ENCODE results near the gene SELENOI. TPM values are rescaled to one million over a fixed set of nuclear protein-coding genes. Genes with fewer than 3 reads are reported as not detected.

Gene SELENOI
- total RNA-seq, 1 experiment from 2014 or later = 4.8 TPM

GRCh38 chr2:26376799-26377198, 30.9 kb downstream of the SELENOI start:
- H3K27me3 ChIP-seq = no peaks in the 10 kb centered on the region
- no peak overlapping the region for H3K4me3 ChIP-seq
- peaks cover 30% of the 10 kb centered on the region for H3K36me3 ChIP-seq
- no peaks in the 10 kb centered on the region for H3K9me3 ChIP-seq
- DNase-seq = no peak

DNA sequence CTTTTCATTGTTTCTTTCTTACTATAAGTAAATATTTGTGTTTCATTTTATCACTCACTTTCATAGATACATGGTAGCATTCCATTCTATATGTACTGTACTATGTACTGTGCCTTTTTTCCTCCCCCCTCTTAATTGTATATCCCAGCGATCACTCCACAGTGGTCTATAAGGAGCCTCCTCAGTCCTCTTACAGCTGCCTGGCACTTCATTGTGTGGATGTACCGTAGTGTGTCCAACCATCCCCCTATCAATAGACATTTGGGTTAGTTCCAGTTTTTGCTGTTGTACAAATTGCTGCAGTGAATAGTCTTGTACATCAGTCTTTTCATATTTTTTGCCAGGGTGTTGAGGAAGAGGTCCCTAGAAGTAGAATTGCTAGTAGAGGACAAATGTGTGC, 34.3 kb downstream of the SELENOI start:
- no peaks in the 10 kb centered on the region for H3K27me3 ChIP-seq
- DNase-seq = no peak
- H3K9me3 ChIP-seq = no peaks in the 10 kb centered on the region
- H3K36me3 ChIP-seq = peaks cover 13% of the 10 kb centered on the region
- no peak overlapping the region for H3K4me3 ChIP-seq

GRCh38 chr2:26382564-26382963, 36.6 kb downstream of the SELENOI start:
- H3K4me3 ChIP-seq = no peak overlapping the region
- no peak for DNase-seq
- peaks cover 6% of the 10 kb centered on the region for H3K36me3 ChIP-seq
- no peaks in the 10 kb centered on the region for H3K27me3 ChIP-seq
- H3K9me3 ChIP-seq = no peaks in the 10 kb centered on the region

DNA sequence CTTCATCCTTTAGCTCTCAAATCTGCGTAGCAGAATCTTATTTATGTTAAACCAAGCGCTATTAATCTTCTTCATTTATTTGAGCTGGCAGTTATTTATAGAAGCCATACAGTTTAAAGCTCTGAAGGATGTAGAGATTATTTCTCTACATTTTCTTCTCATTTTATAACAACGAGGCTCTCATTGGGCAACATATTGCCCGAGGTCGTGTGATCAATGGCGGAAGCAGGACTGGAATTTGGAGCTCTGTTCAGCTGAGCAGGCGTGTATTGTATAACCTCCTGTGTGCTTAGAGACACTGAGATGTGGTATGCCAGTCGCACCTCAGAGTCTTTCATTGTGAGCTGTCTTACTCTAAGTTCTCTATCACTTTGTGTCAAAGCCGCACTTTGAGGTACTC, 38.2 kb downstream of the SELENOI start:
- peaks cover 12% of the 10 kb centered on the region for H3K36me3 ChIP-seq
- H3K27me3 ChIP-seq = no peaks in the 10 kb centered on the region
- no peak for DNase-seq
- no peak overlapping the region for H3K4me3 ChIP-seq
- no peaks in the 10 kb centered on the region for H3K9me3 ChIP-seq

DNA sequence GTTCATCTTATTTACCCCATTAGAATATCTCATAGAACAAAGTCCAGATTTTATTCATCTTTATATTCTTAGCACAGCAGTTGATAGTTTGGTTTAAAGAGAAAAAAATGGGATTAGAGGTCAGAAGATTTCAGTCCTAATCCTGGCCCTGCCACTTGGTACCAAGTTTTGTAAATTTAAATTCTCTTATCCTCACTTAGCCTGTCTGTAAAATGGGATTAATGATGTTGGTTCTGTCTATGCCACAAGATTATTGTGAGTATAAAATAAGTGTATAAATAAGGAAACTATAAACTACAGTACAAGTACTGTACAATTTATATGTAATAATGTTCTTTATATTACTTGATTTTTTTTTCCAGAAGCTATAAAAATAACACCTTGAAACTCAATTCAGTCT, 38.7 kb downstream of the SELENOI start:
- DNase-seq = no peak
- Histone ChIP-seq H3K4me3 (no peak overlapping the region), H3K36me3 (peaks cover 12% of the 10 kb centered on the region)

DNA sequence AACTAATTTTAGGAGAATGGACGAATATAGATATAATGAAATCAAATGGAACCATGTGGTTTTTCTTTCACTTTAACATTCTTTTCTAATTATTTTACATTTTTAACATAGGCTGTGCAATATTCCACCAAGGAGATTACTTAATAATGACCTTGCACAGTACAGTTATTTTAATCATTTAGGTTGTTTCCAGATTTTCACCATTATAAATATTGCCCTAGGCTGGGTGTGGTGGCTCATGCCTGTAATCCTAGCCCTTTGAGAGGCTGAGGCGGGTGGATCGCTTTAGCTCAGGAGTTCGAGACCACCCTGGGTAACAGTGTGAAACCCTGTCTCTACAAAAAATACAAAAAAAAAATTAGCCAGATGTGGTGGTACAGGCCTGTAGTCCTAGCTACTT, 41.2 kb downstream of the SELENOI start:
- Histone ChIP-seq H3K27me3 (no peaks in the 10 kb centered on the region), H3K36me3 (peaks cover 9% of the 10 kb centered on the region; the same call in 1 of the 2 replicates), H3K9me3 (no peaks in the 10 kb centered on the region), H3K4me3 (no peak overlapping the region)
- no peak for DNase-seq

More for the DNA sequence above, 38.7 kb downstream of the SELENOI start:
- Histone ChIP-seq H3K9me3 (no peaks in the 10 kb centered on the region), H3K27me3 (no peaks in the 10 kb centered on the region)

DNA sequence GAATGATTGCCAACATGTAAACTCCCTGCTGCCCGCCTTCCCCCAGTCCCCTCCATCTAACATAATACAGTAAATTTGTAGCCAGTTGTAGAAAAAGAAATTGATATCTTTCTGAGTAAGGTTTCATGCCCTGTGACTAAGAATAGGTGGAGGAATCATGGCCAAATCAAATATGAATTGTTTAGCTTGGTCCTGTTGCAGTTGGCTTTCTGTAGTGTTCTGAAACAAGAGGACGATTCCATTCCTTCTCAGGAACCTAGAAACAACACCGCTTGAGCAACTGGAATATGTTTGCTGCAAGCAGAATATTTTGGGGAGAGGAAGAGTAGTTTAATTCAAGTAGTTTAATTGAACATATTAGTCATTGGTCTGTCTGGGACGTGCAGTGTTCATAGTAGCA, 48.8 kb downstream of the SELENOI start:
- Histone ChIP-seq H3K27me3 (no peaks in the 10 kb centered on the region), H3K9me3 (no peaks in the 10 kb centered on the region), H3K36me3 (peaks cover 5% of the 10 kb centered on the region), H3K4me3 (no peak overlapping the region)
- no peak for DNase-seq

DNA sequence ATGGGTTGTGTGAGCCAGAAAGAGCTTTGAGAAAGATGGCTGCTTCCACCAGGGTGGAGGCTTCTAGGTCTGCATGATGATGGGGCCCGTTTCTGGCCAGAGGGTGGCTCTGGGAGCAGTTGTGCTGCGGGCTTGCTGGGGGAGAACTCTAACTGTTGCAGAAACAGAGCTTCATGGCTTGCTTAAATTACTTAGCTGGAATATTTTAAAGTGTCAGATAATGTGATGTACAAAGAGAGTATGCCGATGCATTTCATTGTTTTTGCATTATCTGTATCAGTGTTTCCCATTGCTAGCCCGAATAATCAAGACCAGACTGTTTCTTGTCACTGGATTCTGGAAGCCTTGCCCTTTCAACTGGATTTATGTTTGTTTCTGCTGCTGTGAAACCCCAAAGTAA, 49.5 kb downstream of the SELENOI start:
- Histone ChIP-seq H3K27me3 (no peaks in the 10 kb centered on the region), H3K4me3 (no peak overlapping the region), H3K9me3 (no peaks in the 10 kb centered on the region), H3K36me3 (peaks cover 5% of the 10 kb centered on the region)
- no peak for DNase-seq

GRCh38 chr2:26396734-26397298, 50.9 kb downstream of the SELENOI start:
- no peak for DNase-seq
- H3K36me3 ChIP-seq = peaks cover 5% of the 10 kb centered on the region
- no peaks in the 10 kb centered on the region for H3K27me3 ChIP-seq
- no peaks in the 10 kb centered on the region for H3K9me3 ChIP-seq
- no peak overlapping the region for H3K4me3 ChIP-seq

DNA sequence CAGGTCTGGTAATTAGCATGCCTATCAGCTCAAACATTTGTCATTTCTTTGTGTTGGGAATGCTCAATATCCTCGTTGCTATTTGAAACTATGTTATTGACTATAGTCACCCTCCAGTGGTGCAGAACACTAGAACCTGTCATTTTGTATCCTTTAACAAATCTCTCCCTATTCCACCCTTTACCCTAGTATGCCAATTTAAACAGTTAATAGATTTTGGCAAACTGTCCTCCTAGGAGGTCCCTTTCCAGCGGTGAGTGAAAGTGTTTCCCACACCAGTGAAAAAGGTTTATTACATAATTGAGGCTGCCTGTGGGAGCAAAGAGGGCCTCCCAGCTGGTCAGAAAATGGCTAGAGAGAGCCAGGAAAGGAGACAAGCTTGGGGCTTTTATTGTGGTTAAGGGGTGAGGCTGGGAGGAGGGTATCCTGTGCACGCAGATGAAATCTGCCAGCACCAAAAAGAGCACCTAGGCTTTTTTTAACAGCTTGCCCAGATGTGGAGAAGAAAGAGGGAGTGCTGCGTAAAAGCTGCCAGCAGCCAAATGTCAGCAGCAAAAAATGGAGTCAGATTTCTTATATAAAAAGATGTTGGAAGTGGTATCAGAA, 53.9 kb downstream of the SELENOI start:
- Histone ChIP-seq H3K4me3 (no peak overlapping the region), H3K27me3 (no peaks in the 10 kb centered on the region), H3K9me3 (no peaks in the 10 kb centered on the region), H3K36me3 (peaks cover 3% of the 10 kb centered on the region)
- no peak for DNase-seq

DNA sequence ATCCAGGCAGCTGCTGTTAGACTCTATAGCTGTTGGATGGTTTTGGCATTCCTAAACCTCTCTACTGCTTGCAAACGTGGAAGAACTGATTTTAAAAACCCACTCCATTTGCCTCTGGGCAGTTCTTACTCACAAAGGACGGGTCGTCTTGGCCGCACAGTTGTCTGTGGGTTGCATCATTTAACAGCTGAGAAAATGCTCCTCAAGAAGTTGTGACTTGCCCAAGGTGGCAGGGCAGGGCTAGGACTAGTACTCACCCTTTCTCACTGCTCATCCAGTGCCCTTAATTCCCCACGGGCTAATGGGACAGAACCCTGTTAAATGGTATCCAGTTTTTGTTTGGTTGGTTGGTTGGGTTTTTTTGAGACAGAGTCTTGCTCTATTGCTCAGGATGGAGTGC, 54.8 kb downstream of the SELENOI start:
- H3K27me3 ChIP-seq = no peaks in the 10 kb centered on the region
- H3K9me3 ChIP-seq = no peaks in the 10 kb centered on the region
- H3K4me3 ChIP-seq = no peak overlapping the region
- DNase-seq = no peak
- H3K36me3 ChIP-seq = no peaks in the 10 kb centered on the region; the same call in 1 of the 2 replicates

- Histone ChIP-seq H3K4me3 (no peak within 1 kb of the TSS), H3K9me3 (no peaks in the 10 kb centered on the region), H3K36me3 (no peaks in the 10 kb centered on the region; the same call in 1 of the 2 replicates), H3K27me3 (no peaks in the 10 kb centered on the region)
- DNase-seq = no peak
Observed at GRCh38 chr2:26401739-26402541, 56.0 kb downstream of the SELENOI start, which contains the start of gene DRC1. DRC1 (plus strand) TSS chr2:26401920; CDS start chr2:26401990, 70 bp downstream.

DNA sequence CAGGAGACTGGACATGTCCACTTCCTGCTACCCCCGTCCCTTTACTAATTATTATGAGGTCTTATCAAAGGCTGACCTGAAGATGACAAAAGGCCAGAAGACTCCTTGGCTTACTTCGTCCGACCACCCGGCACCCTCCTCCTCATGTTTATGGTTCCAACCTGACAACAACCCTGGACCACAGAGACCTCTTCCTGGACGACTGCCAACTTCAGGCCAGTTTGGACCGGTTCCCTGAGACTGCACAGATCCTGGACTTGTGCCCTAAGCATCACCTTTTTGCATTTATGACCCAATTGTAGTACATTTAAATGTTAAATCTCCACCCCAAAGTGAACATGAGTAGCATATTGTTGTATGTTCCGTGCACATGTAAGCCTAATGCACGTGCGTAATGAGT, 61.6 kb downstream of the SELENOI start:
- H3K27me3 ChIP-seq = 0 out of 2 replicates have a peak, but pooled peaks cover 2% of the 10 kb centered on the region
- no peak for DNase-seq
- H3K36me3 ChIP-seq = no peaks in the 10 kb centered on the region
- no peaks in the 10 kb centered on the region for H3K9me3 ChIP-seq
- H3K4me3 ChIP-seq = no peak overlapping the region

DNA sequence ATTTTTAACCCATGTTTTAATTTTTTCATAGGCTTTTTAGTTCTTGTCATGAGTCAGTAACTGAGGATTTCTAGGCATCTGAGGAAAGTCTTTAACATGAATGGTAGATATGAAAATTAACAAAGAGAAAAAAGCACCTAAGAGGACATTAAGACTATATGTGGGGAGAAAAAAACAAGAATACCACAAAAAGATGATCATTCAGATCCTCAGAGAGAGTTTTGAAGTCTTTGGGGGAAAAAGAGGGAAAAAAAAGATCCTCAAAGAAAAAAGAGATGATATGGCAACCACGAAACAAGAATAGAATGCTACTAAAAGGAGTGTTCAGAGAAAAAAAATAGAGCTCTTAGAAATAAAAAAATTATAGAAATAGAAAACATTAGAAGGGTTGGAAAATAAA, 63.8 kb downstream of the SELENOI start:
- no peaks in the 10 kb centered on the region for H3K9me3 ChIP-seq
- H3K36me3 ChIP-seq = no peaks in the 10 kb centered on the region
- DNase-seq = no peak
- H3K27me3 ChIP-seq = 0 out of 2 replicates have a peak, but pooled peaks cover 2% of the 10 kb centered on the region
- no peak overlapping the region for H3K4me3 ChIP-seq

GRCh38 chr2:26410764-26411243, 64.9 kb downstream of the SELENOI start:
- H3K4me3 ChIP-seq = no peak overlapping the region
- H3K9me3 ChIP-seq = no peaks in the 10 kb centered on the region
- no peak for DNase-seq
- H3K27me3 ChIP-seq = 0 out of 2 replicates have a peak, but pooled peaks cover 2% of the 10 kb centered on the region
- no peaks in the 10 kb centered on the region for H3K36me3 ChIP-seq

- no peak overlapping the region for H3K4me3 ChIP-seq
- DNase-seq = no peak
- no peaks in the 10 kb centered on the region for H3K9me3 ChIP-seq
- H3K36me3 ChIP-seq = no peaks in the 10 kb centered on the region
- 0 out of 2 replicates have a peak, but pooled peaks cover 2% of the 10 kb centered on the region for H3K27me3 ChIP-seq
Observed at GRCh38 chr2:26411419-26411818, 65.5 kb downstream of the SELENOI start.

DNA sequence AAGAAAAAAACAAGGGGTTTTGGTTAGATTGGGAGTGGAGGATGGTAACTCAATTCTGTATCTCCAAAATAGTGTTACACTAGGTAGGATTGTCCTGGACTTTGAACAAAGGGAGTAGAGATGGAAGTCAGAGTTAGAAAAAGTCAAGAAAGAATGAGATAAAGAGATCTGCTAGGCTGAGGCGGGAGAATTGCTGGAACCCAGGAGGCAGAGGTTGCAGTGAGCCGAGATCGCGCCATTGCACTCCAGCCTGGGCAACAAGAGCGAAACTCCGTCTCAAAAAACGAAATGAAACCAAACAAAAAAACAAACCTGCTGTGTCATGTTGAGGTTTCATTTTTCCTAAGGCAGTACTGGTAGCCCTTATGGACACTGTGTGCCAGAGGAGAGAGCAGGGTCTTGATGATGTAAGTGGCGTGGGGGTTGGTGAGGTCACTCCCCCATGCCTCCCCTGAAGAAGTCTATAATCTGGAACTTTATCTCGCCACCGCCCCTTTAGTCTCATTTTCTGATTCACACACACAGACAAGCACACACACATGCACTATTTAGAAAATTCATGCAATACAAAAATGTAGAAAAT, 66.2 kb downstream of the SELENOI start:
- DNase-seq = no peak
- Histone ChIP-seq H3K9me3 (no peaks in the 10 kb centered on the region), H3K36me3 (no peaks in the 10 kb centered on the region), H3K27me3 (0 out of 2 replicates have a peak, but pooled peaks cover 2% of the 10 kb centered on the region), H3K4me3 (no peak overlapping the region)
